ENCODE data around the gene MIX23. TPM values are rescaled to one million over a fixed set of nuclear protein-coding genes. Genes with fewer than 3 reads are reported as not detected.

Gene MIX23
- total RNA-seq, 1 experiment from 2014 or later = 72.7 TPM

- in situ Hi-C loops (cut with HindIII; ENCODE audit: low pct_unique_long_range_greater_than_20kb, low sequenced_read_pairs) = no loop called here
- DNase-seq (ENCODE audit: low read depth, low spot score) = no peak
Measured at GRCh38 chr3:122316368-122316767, 66.7 kb downstream of the MIX23 start.

DNA sequence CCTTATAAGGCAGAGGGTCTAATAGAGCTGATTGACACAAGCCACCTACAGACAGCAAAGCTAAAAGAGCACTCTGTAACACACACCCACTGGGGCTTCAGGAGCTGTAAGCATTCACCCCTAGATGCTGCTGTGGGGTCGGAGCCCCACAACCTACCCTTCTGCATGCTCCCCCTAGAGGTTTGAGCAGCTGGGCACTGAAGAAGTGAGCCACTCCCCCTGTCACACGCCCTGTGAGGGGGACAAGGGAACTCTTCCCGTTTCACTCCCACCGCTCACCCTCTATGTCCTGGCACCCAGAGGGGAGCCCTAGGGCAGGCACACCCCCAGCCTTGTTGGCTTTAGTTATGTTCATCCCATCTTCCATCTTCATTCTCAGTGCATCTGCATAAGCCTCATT lies 67.4 kb downstream of the MIX23 start:
- in situ Hi-C loops (cut with HindIII; ENCODE audit: low pct_unique_long_range_greater_than_20kb, low sequenced_read_pairs) = no loop called here
- no peak for DNase-seq (ENCODE audit: low read depth, low spot score)

DNA sequence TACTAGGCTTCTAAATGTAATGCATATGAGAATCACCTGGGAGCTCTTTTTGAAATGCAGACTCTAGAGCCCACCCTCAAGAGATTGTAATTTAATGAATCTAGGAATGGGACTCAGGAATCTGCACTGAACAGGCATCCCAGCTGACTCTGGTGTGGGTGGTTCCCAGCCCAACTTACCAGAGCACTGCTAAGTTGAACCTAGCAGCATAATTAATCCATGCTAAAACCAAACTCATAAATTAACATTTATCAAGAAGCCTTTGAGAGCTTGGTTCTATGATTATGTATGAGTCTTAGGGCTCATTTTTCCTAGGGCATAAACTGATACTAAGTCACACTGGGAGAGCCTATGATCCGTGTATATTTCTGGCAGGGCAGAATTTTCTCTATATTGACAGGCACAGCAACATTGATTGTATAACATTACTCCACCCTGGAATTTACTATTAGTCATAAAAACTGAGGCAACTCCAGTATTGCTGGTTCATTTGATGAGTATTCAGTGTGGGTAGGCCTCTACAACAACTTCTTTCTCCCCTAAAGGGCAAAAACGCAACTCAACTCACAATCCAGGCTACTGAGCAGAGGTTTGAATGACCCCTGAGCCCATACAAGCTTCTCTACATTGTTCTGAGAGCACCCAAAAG lies 68.7 kb downstream of the MIX23 start:
- DNase-seq (ENCODE audit: low read depth, low spot score) = no peak
- in situ Hi-C loops (cut with HindIII; ENCODE audit: low pct_unique_long_range_greater_than_20kb, low sequenced_read_pairs) = no loop called here

GRCh38 chr3:122313281-122313680 lies 69.8 kb downstream of the MIX23 start:
- in situ Hi-C loops (cut with HindIII; ENCODE audit: low pct_unique_long_range_greater_than_20kb, low sequenced_read_pairs) = no loop called here
- DNase-seq (ENCODE audit: low read depth, low spot score) = no peak

GRCh38 chr3:122312826-122313225 lies 70.2 kb downstream of the MIX23 start:
- in situ Hi-C loops (cut with HindIII; ENCODE audit: low pct_unique_long_range_greater_than_20kb, low sequenced_read_pairs) = no loop called here
- no peak for DNase-seq (ENCODE audit: low read depth, low spot score)

DNA sequence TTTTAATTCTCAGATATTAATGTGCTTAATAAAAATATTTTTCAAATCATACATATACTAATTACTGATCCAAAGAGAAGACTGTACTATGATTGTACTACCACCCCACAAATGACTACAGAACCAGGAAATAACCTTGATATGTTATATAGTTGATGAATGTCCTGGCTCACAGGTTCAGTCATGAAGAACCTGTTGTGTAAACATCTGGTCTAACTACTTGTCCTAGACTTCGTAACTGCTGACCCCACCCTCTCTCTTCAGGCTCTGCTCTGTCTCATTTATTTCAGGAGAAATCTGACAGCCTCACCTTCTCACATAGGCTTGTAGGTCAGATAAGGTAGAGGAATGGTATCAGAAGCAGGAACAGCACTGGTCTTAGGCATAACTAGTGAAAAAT lies 72.7 kb downstream of the MIX23 start:
- in situ Hi-C loops (cut with HindIII; ENCODE audit: low pct_unique_long_range_greater_than_20kb, low sequenced_read_pairs) = no loop called here

More for the DNA sequence above, 72.7 kb downstream of the MIX23 start:
- DNase-seq (ENCODE audit: low read depth, low spot score) = no peak

Small RNAs within 50 kb of the gene (small RNA-seq; reads per million reads assigned to genes)
- 0 reads per million in 2 experiments for gene AC083798.1

Other genes starting within 250 kb of the MIX23 start
- gene CASR, start 199.6 kb downstream of the MIX23 start, total RNA-seq (2014; rRNA removed; shearing (Covaris generic)) = not detected in 2 replicates
- 1.9 and 4.0 TPM in 2 replicates for gene CSTA, start 58.0 kb downstream of the MIX23 start, total RNA-seq (2014; rRNA removed; shearing (Covaris generic))
- gene FAM162A, start 951 bp upstream of the MIX23 start, total RNA-seq (2014; rRNA removed; shearing (Covaris generic)) = 80.0 and 92.9 TPM in 2 replicates
- gene WDR5B, start 32.8 kb upstream of the MIX23 start, total RNA-seq (2014; rRNA removed; shearing (Covaris generic)) = 7.7 and 7.8 TPM in 2 replicates
- gene KPNA1, start 131.7 kb upstream of the MIX23 start, total RNA-seq (2014; rRNA removed; shearing (Covaris generic)) = 26.0 and 34.8 TPM in 2 replicates
- gene PARP9, start 181.1 kb upstream of the MIX23 start, total RNA-seq (2014; rRNA removed; shearing (Covaris generic)) = 29.8 and 30.1 TPM in 2 replicates
- 32.3 and 32.4 TPM in 2 replicates for gene DTX3L, start 181.1 kb upstream of the MIX23 start, total RNA-seq (2014; rRNA removed; shearing (Covaris generic))
- gene PARP15, start 194.4 kb upstream of the MIX23 start, total RNA-seq (2014; rRNA removed; shearing (Covaris generic)) = 0.37 TPM in 1 of 2 replicates, not detected in the other